ENCODE results near the gene SLCO3A1. TPM values are rescaled to one million over a fixed set of nuclear protein-coding genes. Genes with fewer than 3 reads are reported as not detected.

SLCO3A1 gene
- total RNA-seq, 1 experiment from 2014 or later = 5.1 TPM

DNA sequence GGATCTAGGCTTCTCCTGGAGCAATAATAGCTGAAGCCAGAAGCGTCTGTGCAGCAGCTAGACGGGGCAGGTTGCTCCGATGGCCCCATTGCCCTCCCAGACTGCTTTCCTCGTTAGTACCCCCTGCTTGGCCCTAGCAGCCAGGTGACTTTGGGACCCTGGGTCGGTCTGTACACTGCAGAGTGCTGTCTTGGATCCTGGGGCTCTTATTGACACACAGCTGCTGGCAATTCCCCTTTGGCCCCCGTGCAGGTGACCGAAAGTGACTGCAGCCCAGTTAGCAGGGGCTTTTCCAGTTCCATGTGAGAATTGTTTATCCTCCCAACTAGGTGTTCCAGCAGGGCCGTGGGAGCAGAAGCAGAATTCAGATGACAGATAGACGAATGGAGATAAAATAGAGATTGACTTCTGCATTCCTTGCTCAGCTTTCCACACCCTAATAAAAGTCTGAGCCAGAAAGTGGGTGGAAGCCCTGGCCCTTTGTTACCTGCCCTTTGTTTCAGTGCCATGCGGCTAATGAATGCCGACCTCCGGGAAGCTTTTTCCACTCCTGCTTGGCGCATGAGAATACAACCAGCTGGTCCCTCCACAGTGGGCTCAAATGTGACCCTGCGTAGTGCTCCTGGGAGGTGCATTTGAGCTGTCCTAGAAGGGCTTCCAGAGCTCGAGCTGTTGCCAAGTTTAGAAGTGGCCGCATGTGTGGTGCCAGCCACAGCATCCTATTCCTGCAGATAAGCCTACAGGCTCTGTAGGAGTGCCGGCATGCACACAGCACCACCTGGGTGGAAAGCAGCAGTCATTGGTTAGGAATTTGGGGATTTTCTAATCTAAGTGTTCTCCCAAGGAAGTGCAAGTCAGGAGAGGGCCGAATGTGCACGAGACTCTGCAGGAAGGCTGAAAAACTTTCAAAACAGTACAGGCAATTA lies 94.4 kb downstream of the SLCO3A1 start:
- DNase-seq (ENCODE audit: low read depth, low spot score) (no peak), ATAC-seq (no peak)
- Histone ChIP-seq H3K27ac (ENCODE audit: low read depth, low read length) (no peak overlapping the region), H3K4me3 (replicated peaks in 1 of 2; ENCODE audit: low read depth in 1 of 2, low read length in 2 of 2) (no peak overlapping the region), H4K20me1 (ENCODE audit: insufficient read depth) (no peaks in the 10 kb centered on the region), H3K36me3 (ENCODE audit: control insufficient read depth in 1 of 2, insufficient read depth in 2 of 2, low read length in 2 of 2) (no peaks in the 10 kb centered on the region), H3K9ac (ENCODE audit: low read length) (no peak overlapping the region), H2AFZ (ENCODE audit: low read depth, low read length, poor library complexity, severe bottlenecking) (no peak overlapping the region), H3K9me2 (ENCODE audit: insufficient read depth) (no peaks in the 10 kb centered on the region), H3K9me3 (ENCODE audit: control insufficient read depth in 1 of 2, insufficient read depth in 1 of 2, low read depth in 1 of 2, low read length in 2 of 2) (no peaks in the 10 kb centered on the region), H3K4me2 (ENCODE audit: low read length) (no peak overlapping the region), H3K27me3 (ENCODE audit: insufficient read depth, low read length) (no peaks in the 10 kb centered on the region), H3K4me1 (ENCODE audit: control insufficient read depth in 1 of 2, insufficient read depth in 2 of 2, low read length in 2 of 2) (peaks cover 0 to 16% of the 10 kb centered on the region in 2 experiments; a peak in 2 of 4 replicates), H3K79me2 (ENCODE audit: insufficient read depth, low read length) (no peaks in the 10 kb centered on the region)
- ChIA-PET RAD21 (ENCODE audit: low non-redundant PET in 1 of 2, low total read pairs in 2 of 2, uncharacterized antibody in 2 of 2, unreplicated experiment in 2 of 2) (no interaction called here), POLR2A (no interaction called here), CTCF (no interaction called here)
- BruUV-seq (replicated peaks) = no TSS peak
- intact Hi-C loops (cut with micrococcal nuclease) = no loop called here
- TF ChIP-seq, protein P1, sequence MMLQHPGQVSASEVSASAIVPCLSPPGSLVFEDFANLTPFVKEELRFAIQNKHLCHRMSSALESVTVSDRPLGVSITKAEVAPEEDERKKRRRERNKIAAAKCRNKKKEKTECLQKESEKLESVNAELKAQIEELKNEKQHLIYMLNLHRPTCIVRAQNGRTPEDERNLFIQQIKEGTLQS (IDR thresholded peaks at IDR 0.05) = no peak
- TF ChIP-seq ZFX (IDR thresholded peaks at IDR 0.05) (no peak), POLR2A (IDR thresholded peaks at IDR 0.05; ENCODE audit: borderline replicate concordance, extremely low read depth, insufficient read depth, insufficient read length) (no peak), ZNF274 (IDR thresholded peaks at IDR 0.05; ENCODE audit: low read depth, low read length) (no peak), EGR1 (IDR thresholded peaks at IDR 0.05; ENCODE audit: low read depth) (no peak)

DNA sequence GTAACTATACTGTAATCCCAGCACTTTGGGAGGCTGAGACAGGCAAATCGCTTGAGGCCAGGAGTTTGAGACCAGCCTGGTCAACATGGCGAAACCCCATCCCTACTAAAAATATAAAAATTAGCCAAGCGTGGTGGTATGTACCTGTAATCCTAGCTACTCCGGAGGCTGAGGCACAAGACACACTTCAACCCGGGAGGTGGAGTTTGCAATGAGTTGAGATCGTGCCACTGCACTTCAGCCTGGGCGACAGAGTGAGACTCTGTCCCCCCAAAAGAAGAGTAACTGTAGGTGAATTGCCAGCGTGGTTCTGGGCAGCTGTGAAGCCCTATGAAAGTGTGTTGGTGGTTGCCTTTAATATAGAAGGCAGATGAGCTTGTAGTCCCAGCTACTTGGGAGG lies 95.9 kb downstream of the SLCO3A1 start:
- Histone ChIP-seq H3K36me3 (ENCODE audit: control insufficient read depth in 1 of 2, insufficient read depth in 2 of 2, low read length in 2 of 2) (no peaks in the 10 kb centered on the region), H4K20me1 (ENCODE audit: insufficient read depth) (no peaks in the 10 kb centered on the region), H3K27me3 (ENCODE audit: insufficient read depth, low read length) (no peaks in the 10 kb centered on the region), H3K9me2 (ENCODE audit: insufficient read depth) (no peaks in the 10 kb centered on the region), H3K27ac (ENCODE audit: low read depth, low read length) (no peak overlapping the region), H2AFZ (ENCODE audit: low read depth, low read length, poor library complexity, severe bottlenecking) (no peak overlapping the region), H3K9ac (ENCODE audit: low read length) (no peak overlapping the region), H3K4me2 (ENCODE audit: low read length) (no peak overlapping the region), H3K9me3 (ENCODE audit: control insufficient read depth in 1 of 2, insufficient read depth in 1 of 2, low read depth in 1 of 2, low read length in 2 of 2) (no peaks in the 10 kb centered on the region), H3K4me3 (replicated peaks in 1 of 2; ENCODE audit: low read depth in 1 of 2, low read length in 2 of 2) (no peak overlapping the region), H3K79me2 (ENCODE audit: insufficient read depth, low read length) (no peaks in the 10 kb centered on the region), H3K4me1 (ENCODE audit: control insufficient read depth in 1 of 2, insufficient read depth in 2 of 2, low read length in 2 of 2) (peaks cover 0 to 9% of the 10 kb centered on the region in 2 experiments; a peak in 1 of 4 replicates)
- no TSS peak for BruUV-seq (replicated peaks)
- ChIA-PET CTCF (no interaction called here), RAD21 (ENCODE audit: low non-redundant PET in 1 of 2, low total read pairs in 2 of 2, uncharacterized antibody in 2 of 2, unreplicated experiment in 2 of 2) (no interaction called here), POLR2A (no interaction called here)
- TF ChIP-seq SRF (IDR thresholded peaks at IDR 0.05; ENCODE audit: low read depth) = no peak
- TF ChIP-seq POLR2AphosphoS5 (IDR thresholded peaks at IDR 0.05; ENCODE audit: low read depth, low read length) = no peak
- TF ChIP-seq POLR2A (IDR thresholded peaks at IDR 0.05; ENCODE audit: borderline replicate concordance, extremely low read depth, insufficient read depth, insufficient read length) = no peak
- no peak for TF ChIP-seq ZFX (IDR thresholded peaks at IDR 0.05)
- TF ChIP-seq EZH2phosphoT487 (IDR thresholded peaks at IDR 0.05; ENCODE audit: borderline replicate concordance) = no peak
- TF ChIP-seq SIN3A (IDR thresholded peaks at IDR 0.05; ENCODE audit: low read depth) = no peak
- TF ChIP-seq, protein P2, sequence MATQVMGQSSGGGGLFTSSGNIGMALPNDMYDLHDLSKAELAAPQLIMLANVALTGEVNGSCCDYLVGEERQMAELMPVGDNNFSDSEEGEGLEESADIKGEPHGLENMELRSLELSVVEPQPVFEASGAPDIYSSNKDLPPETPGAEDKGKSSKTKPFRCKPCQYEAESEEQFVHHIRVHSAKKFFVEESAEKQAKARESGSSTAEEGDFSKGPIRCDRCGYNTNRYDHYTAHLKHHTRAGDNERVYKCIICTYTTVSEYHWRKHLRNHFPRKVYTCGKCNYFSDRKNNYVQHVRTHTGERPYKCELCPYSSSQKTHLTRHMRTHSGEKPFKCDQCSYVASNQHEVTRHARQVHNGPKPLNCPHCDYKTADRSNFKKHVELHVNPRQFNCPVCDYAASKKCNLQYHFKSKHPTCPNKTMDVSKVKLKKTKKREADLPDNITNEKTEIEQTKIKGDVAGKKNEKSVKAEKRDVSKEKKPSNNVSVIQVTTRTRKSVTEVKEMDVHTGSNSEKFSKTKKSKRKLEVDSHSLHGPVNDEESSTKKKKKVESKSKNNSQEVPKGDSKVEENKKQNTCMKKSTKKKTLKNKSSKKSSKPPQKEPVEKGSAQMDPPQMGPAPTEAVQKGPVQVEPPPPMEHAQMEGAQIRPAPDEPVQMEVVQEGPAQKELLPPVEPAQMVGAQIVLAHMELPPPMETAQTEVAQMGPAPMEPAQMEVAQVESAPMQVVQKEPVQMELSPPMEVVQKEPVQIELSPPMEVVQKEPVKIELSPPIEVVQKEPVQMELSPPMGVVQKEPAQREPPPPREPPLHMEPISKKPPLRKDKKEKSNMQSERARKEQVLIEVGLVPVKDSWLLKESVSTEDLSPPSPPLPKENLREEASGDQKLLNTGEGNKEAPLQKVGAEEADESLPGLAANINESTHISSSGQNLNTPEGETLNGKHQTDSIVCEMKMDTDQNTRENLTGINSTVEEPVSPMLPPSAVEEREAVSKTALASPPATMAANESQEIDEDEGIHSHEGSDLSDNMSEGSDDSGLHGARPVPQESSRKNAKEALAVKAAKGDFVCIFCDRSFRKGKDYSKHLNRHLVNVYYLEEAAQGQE (IDR thresholded peaks at IDR 0.05; ENCODE audit: low read depth) = no peak
- TF ChIP-seq JUND (IDR thresholded peaks at IDR 0.05) = no peak
- DNase-seq (ENCODE audit: low read depth, low spot score) (no peak), ATAC-seq (no peak)
- intact Hi-C loops (cut with micrococcal nuclease) = no loop called here

All from HCT116 (cell line).